AG04450 (cell line): ENCODE results near the gene CALD1. TPM values are rescaled to one million over a fixed set of nuclear protein-coding genes. Genes with fewer than 3 reads are reported as not detected.

Experiments
- CTCF ChIA-PET: fragments of 300-600, 350-600 bp; formaldehyde crosslinking; extraction: SDS; loops from one replicate; lab custom pipeline; 2022; ENCODE audit warnings: antibody characterized with exemption, inconsistent platforms; lab: Charles Lee
- POLR2A ChIA-PET: fragments of 350-600 bp; formaldehyde crosslinking; extraction: SDS; loops from one replicate; lab custom pipeline; 2021; ENCODE audit warnings: antibody characterized with exemption, inconsistent platforms; lab: Yijun Ruan, JAX
- DNase-seq: peaks from one replicate; pipeline ENCODE4 v3.0.0-alpha.2; 2011; ENCODE audit warnings: low read depth, low spot score
- H3K27ac ChIP-seq: one replicate; pipeline ENCODE4 v1.5.1; 2012; ENCODE audit warnings: low read depth, low read length, control low read depth
- H3K27me3 ChIP-seq: one replicate; pipeline ENCODE4 v1.6.0; 2012; ENCODE audit warnings: low read length; ENCODE audit not compliant: control insufficient read depth, insufficient read depth
- H3K4me3 ChIP-seq: 2 replicates; pipeline ENCODE4 v1.5.1; 2011; ENCODE audit warnings: mild to moderate bottlenecking, low read depth, low read length, control low read depth
- H3K9me3 ChIP-seq: 2 replicates; pipeline ENCODE4 v1.5.1; 2012; ENCODE audit warnings: low read length; ENCODE audit not compliant: control insufficient read depth, insufficient read depth
- polyA plus RNA-seq: library from polyadenylated mRNA; depleted of rRNA; stranded (reverse); fragments of >200 nt; gene quantifications from 2 replicates; pipeline ENCODE4 v1.2.3, GENCODE V29; 2011
- TF ChIP-seq, protein P1 (sequence below): IDR thresholded peaks from 2 replicates; pipeline ENCODE4 v1.5.1; 2011; ENCODE audit warnings: low read depth, low read length, control low read depth, inconsistent platforms

CALD1 gene
- polyA plus RNA-seq, 1 experiment = 804 TPM

DNA sequence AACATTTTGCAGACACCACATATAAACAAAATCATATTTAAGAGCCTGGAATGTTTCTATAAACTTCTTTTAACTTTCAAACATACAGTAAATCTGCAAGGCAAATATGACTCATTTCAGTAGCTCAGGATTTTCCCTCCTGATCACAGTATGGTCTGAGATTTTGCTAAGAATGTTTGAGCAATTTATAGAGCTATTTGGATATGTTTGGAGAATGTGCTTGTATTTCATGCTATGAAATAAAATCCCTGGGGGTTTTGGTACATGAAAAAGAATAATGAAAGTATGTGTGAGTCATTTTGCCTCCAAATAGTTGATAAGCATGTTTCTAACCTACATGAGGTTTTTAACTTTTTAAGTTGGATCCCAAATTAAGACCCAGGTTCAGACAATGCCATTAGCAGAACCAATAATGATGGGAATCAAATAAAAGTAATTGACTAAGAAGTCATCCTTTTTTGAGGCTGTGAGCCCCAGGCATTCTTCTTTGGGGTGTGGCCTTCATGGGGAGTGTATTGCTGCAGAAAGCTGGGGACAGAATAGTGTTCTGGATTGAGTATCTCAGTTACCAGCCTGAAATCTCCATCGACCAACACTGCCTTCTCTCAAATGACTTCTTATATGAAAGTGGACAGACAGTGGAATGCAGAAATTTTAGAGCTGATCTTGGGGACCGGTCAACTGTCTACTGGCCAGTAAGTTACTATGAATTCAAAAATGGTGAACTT lies 140.8 kb downstream of the CALD1 start:
- Histone ChIP-seq H3K27ac (peak overlapping the region; percentile 78), H3K4me3 (no peak overlapping the region), H3K27me3 (no peaks in the 10 kb centered on the region), H3K9me3 (no peaks in the 10 kb centered on the region)
- POLR2A ChIA-PET = interaction anchor here (0.6 to 1.1 kb wide), 9 partner anchors 15 to 295 kb away, joined by 3 to 4 read pairs (median 3); no protein-coding TSS in a partner anchor
- TF ChIP-seq, protein P1, sequence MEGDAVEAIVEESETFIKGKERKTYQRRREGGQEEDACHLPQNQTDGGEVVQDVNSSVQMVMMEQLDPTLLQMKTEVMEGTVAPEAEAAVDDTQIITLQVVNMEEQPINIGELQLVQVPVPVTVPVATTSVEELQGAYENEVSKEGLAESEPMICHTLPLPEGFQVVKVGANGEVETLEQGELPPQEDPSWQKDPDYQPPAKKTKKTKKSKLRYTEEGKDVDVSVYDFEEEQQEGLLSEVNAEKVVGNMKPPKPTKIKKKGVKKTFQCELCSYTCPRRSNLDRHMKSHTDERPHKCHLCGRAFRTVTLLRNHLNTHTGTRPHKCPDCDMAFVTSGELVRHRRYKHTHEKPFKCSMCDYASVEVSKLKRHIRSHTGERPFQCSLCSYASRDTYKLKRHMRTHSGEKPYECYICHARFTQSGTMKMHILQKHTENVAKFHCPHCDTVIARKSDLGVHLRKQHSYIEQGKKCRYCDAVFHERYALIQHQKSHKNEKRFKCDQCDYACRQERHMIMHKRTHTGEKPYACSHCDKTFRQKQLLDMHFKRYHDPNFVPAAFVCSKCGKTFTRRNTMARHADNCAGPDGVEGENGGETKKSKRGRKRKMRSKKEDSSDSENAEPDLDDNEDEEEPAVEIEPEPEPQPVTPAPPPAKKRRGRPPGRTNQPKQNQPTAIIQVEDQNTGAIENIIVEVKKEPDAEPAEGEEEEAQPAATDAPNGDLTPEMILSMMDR = no peak
- DNase-seq = peak; percentile 86
- CTCF ChIA-PET = interaction anchor here (0.7 kb wide), 1 partner anchor 283 kb away, joined by 3 read pairs; no protein-coding TSS in a partner anchor

DNA sequence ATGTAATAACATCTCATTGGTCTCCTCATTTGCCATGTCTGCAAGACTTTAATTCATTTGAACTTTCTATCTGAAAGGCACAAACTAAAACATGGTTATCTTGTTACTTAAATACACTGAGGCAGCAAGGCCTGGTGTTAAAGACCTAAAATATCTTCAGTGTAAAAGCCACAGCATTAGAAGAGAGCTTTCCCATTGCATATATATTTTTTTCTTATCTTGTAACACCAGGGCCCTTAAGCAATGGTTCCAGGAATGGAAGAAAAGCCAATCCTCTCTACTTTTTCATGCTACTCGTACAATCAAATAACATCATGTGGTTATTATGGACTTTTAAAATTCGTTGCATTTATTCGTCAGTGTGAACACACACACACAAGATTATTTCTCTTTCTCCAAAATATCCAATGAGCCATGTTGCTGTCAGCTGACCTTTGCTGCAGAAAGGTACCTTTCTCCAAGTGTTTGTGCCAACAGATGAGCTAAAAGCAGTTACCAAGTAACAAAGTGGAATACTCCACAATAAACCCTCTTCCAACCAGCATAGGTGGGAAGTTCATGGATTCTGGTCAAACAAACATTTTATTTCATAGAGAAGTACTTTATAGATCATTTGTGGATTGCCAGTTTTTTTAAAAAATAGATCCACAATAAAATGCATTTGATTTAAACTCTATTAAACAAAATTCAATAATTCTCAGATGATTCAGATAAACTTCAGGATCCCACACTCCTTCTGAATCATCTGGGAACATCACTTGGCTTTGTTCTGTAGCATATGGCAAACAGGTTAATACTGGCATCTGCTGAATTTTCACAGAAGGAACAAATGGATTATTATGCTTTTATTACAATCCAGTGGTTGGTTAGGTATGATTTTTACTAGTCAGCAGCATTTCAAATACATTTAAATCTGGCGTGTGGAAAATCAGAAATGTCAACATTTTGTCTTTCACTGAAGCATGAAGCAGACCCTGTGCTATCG lies 143.6 kb downstream of the CALD1 start:
- Histone ChIP-seq H3K27ac (no peak overlapping the region), H3K4me3 (no peak overlapping the region), H3K9me3 (no peaks in the 10 kb centered on the region), H3K27me3 (no peaks in the 10 kb centered on the region)
- no peak for DNase-seq
- TF ChIP-seq, protein P1 = no peak
- CTCF ChIA-PET = interaction anchor here (0.7 kb wide), 1 partner anchor 233 kb away, joined by 3 read pairs; no protein-coding TSS in a partner anchor
- POLR2A ChIA-PET = no interaction called here

GRCh38 chr7:134925766-134926165 lies 146.3 kb downstream of the CALD1 start:
- ChIA-PET POLR2A (no interaction called here), CTCF (no interaction called here)
- H3K9me3 ChIP-seq = no peaks in the 10 kb centered on the region
- H3K4me3 ChIP-seq = no peak overlapping the region
- no peaks in the 10 kb centered on the region for H3K27me3 ChIP-seq
- no peak for DNase-seq
- no peak overlapping the region for H3K27ac ChIP-seq
- TF ChIP-seq, protein P1 = no peak

DNA sequence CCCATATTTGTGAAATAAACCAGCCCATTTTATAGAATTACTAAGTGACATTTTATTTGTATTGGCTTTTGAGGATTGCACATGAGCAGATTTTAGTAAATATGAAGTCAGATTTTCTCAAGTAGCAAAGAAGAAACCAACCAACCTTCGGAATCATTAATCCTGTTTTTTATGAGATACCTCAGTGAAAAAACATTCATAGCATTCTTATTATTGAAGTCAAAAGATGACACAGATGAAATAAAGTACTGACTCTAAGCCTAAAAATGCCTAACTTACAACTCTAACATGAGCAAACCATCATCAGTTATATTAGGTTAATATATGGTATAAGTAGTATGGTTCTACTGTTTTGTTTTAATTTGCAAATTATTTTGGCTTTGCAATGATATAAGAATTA lies 147.0 kb downstream of the CALD1 start:
- DNase-seq = no peak
- Histone ChIP-seq H3K4me3 (no peak overlapping the region), H3K9me3 (no peaks in the 10 kb centered on the region), H3K27me3 (no peaks in the 10 kb centered on the region), H3K27ac (no peak overlapping the region)
- TF ChIP-seq, protein P1 = no peak
- CTCF ChIA-PET = interaction anchor here (1.1 kb wide), 1 partner anchor 236 kb away, joined by 5 read pairs; no protein-coding TSS in a partner anchor
- POLR2A ChIA-PET = no interaction called here
